Type B pancreatic cell (in vitro differentiated cells): ENCODE data around the gene BCL6. TPM values are rescaled to one million over a fixed set of nuclear protein-coding genes. Genes with fewer than 3 reads are reported as not detected.

Experiments used
- DNase-seq: peaks from one replicate; pipeline ENCODE4 v3.0.0; 2021; ENCODE audit warnings: mixed read lengths; ENCODE audit not compliant: unreplicated experiment; ENCODE audit errors: extremely low spot score
- H3K27ac Mint-ChIP-seq: 2 replicates; pipeline ENCODE4 v1.8.0; 2021; ENCODE audit warnings: mild to moderate bottlenecking, mixed read lengths
- H3K27me3 Mint-ChIP-seq: 2 replicates; pipeline ENCODE4 v1.8.0; 2021; ENCODE audit warnings: mixed read lengths
- H3K36me3 Mint-ChIP-seq: 2 replicates; pipeline ENCODE4 v1.8.0; 2021; ENCODE audit warnings: mixed read lengths
- H3K4me1 Mint-ChIP-seq: one replicate; pipeline ENCODE4 v1.8.0; 2021; ENCODE audit warnings: mixed read lengths; ENCODE audit not compliant: unreplicated experiment
- H3K4me3 Mint-ChIP-seq: 2 replicates; pipeline ENCODE4 v1.8.0; 2021; ENCODE audit warnings: mild to moderate bottlenecking, mixed read lengths
- H3K9me3 Mint-ChIP-seq: 2 replicates; pipeline ENCODE4 v1.8.0; 2021; ENCODE audit warnings: mixed read lengths
- CTCF ChIP-seq: fragments of 200-600 bp; sonication (generic); conservative IDR thresholded peaks from 2 replicates; pipeline ENCODE4 v1.5.0; 2021; ENCODE audit warnings: antibody characterized with exemption, mild to moderate bottlenecking
- total RNA-seq: library from RNA; stranded (reverse); gene quantifications from 2 replicates; pipeline ENCODE4 v1.2.1, GENCODE V29; 2021; ENCODE audit warnings: low replicate concordance

Gene BCL6
- total RNA-seq, 1 donor from 2014 or later, result 27.3 TPM

- H3K36me3 Mint-ChIP-seq, result no peaks in the 10 kb centered on the region
- DNase-seq, result no peak
- H3K27me3 Mint-ChIP-seq, result no peaks in the 10 kb centered on the region
- no peaks in the 10 kb centered on the region for H3K9me3 Mint-ChIP-seq
- H3K4me1 Mint-ChIP-seq, result peaks cover 41% of the 10 kb centered on the region
- peak overlapping the region; percentile 100 for H3K27ac Mint-ChIP-seq
- no peak for TF ChIP-seq CTCF
- H3K4me3 Mint-ChIP-seq, result peak overlapping the region; percentile 97
Observed at GRCh38 chr3:187743195-187744141, 1.8 kb downstream of the BCL6 start.

GRCh38 chr3:187742351-187743171 is 2.7 kb downstream of the BCL6 start:
- Mint-ChIP-seq H3K27me3 (no peaks in the 10 kb centered on the region), H3K27ac (peak overlapping the region; percentile 100), H3K4me3 (peak overlapping the region; percentile 97), H3K36me3 (no peaks in the 10 kb centered on the region), H3K9me3 (no peaks in the 10 kb centered on the region), H3K4me1 (peaks cover 32% of the 10 kb centered on the region)
- no peak for DNase-seq
- no peak for TF ChIP-seq CTCF

- Mint-ChIP-seq H3K27ac (peak overlapping the region; percentile 87), H3K27me3 (peaks cover 5% of the 10 kb centered on the region), H3K9me3 (no peaks in the 10 kb centered on the region), H3K4me1 (peaks cover 33% of the 10 kb centered on the region), H3K36me3 (no peaks in the 10 kb centered on the region), H3K4me3 (peak overlapping the region; percentile 97)
- TF ChIP-seq CTCF, result peak; percentile 96
- DNase-seq, result no peak
Observed at GRCh38 chr3:187741403-187742350, 3.6 kb downstream of the BCL6 start.

- Mint-ChIP-seq H3K36me3 (peaks cover 2% of the 10 kb centered on the region), H3K4me3 (peak overlapping the region; percentile 97), H3K27me3 (peaks cover 5% of the 10 kb centered on the region), H3K27ac (peak overlapping the region; percentile 87), H3K9me3 (no peaks in the 10 kb centered on the region), H3K4me1 (peaks cover 33% of the 10 kb centered on the region)
- peak; percentile 97 for TF ChIP-seq CTCF
- no peak for DNase-seq
Observed at GRCh38 chr3:187740421-187741399, 4.6 kb downstream of the BCL6 start.
